ENCODE measurements around the gene KCTD16.
A peak's percentile ranks its signal among the peaks of the same experiment; 100 is the strongest.

KCTD16 gene

GRCh38 chr5:144167998-144168397, 2.7 kb upstream of the KCTD16 start:
- DNase-seq: no peak

- DNase-seq: no peak
Measured at GRCh38 chr5:144169904-144170275, 783 bp upstream of the KCTD16 start.

GRCh38 chr5:144173766-144174165, 3.1 kb downstream of the KCTD16 start:
- no peak for DNase-seq

- no peak for DNase-seq
Measured at GRCh38 chr5:144177548-144177947, 6.9 kb downstream of the KCTD16 start.

GRCh38 chr5:144179226-144179625, 8.6 kb downstream of the KCTD16 start:
- DNase-seq: no peak

GRCh38 chr5:144183254-144183889, 12.7 kb downstream of the KCTD16 start:
- DNase-seq: peak in 2 of 6 experiments; percentile 25 to 26

- DNase-seq: peak; percentile 29 to 87 (median 78)
Measured at GRCh38 chr5:144187699-144188294, 17.1 kb downstream of the KCTD16 start.

GRCh38 chr5:144189800-144190429, 19.2 kb downstream of the KCTD16 start:
- peak; percentile 55 to 82 (median 74) for DNase-seq

- DNase-seq: no peak
Measured at GRCh38 chr5:144191531-144191930, 20.9 kb downstream of the KCTD16 start.

GRCh38 chr5:144191998-144192397, 21.3 kb downstream of the KCTD16 start:
- peak in 5 of 6 experiments; percentile 1 to 83 (median 82) for DNase-seq

- no peak for DNase-seq
Measured at GRCh38 chr5:144192661-144193060, 22.0 kb downstream of the KCTD16 start.

- no peak for DNase-seq
Measured at GRCh38 chr5:144194144-144194543, 23.5 kb downstream of the KCTD16 start.

GRCh38 chr5:144195448-144195847, 24.8 kb downstream of the KCTD16 start:
- DNase-seq: no peak

GRCh38 chr5:144196612-144197011, 25.9 kb downstream of the KCTD16 start:
- no peak for DNase-seq

GRCh38 chr5:144198386-144198785, 27.7 kb downstream of the KCTD16 start:
- no peak for DNase-seq

GRCh38 chr5:144201588-144201987, 30.9 kb downstream of the KCTD16 start:
- DNase-seq: no peak

- no peak for DNase-seq
Measured at GRCh38 chr5:144202072-144202471, 31.4 kb downstream of the KCTD16 start.

- DNase-seq: no peak
Measured at GRCh38 chr5:144202726-144203125, 32.1 kb downstream of the KCTD16 start.

GRCh38 chr5:144203750-144204596, 33.3 kb downstream of the KCTD16 start:
- peak in 3 of 6 experiments; percentile 16 to 39 (median 24) for DNase-seq

GRCh38 chr5:144205141-144205551, 34.5 kb downstream of the KCTD16 start:
- DNase-seq: no peak

GRCh38 chr5:144206141-144206540, 35.5 kb downstream of the KCTD16 start:
- no peak for DNase-seq

GRCh38 chr5:144207875-144208444, 37.3 kb downstream of the KCTD16 start:
- DNase-seq: no peak

GRCh38 chr5:144209361-144209760, 38.7 kb downstream of the KCTD16 start:
- DNase-seq: no peak

All from stimulated activated naive CD4-positive, alpha-beta T cell (primary cell).